Activated CD4-positive, alpha-beta T cell treated with anti-CD3 and anti-CD28 coated beads, Interleukin-2, amount 10 ng/mL, durations not matched to agents 7 days and 5 days (primary cell): ENCODE results near the gene TMEM150A. TPM values are rescaled to one million over a fixed set of nuclear protein-coding genes. Genes with fewer than 3 reads are reported as not detected.
"Not testable (repeated sequence)": the region's sequence is repeated elsewhere in the genome, so short reads cannot be mapped to it uniquely, and the experiment has no call there.

Experiments
- CTCF ChIA-PET: fragments of 350-600 bp; sonication (Branson Sonifier 250); formaldehyde crosslinking; loops from one replicate; lab custom pipeline; 2021; ENCODE audit warnings: antibody characterized with exemption; lab: Charles Lee
- POLR2A ChIA-PET: fragments of 350-600 bp; sonication (Branson Sonifier 250); formaldehyde crosslinking; loops from one replicate; lab custom pipeline; 2021; ENCODE audit warnings: antibody characterized with exemption; lab: Charles Lee
- DNase-seq: peaks from one replicate; pipeline ENCODE4 v3.0.0-alpha.2; 2020
- H3K27ac Mint-ChIP-seq: one replicate; pipeline ENCODE4 v1.8.0; 2021; ENCODE audit warnings: mild to moderate bottlenecking, moderate library complexity, mixed read lengths
- H3K27me3 Mint-ChIP-seq: one replicate; pipeline ENCODE4 v1.8.0; 2021; ENCODE audit warnings: mixed read lengths
- H3K36me3 Mint-ChIP-seq: one replicate; pipeline ENCODE4 v1.8.0; 2021; ENCODE audit warnings: low read depth, mixed read lengths
- H3K4me1 Mint-ChIP-seq: one replicate; pipeline ENCODE4 v1.8.0; 2021; ENCODE audit warnings: mixed read lengths
- H3K4me3 Mint-ChIP-seq: one replicate; pipeline ENCODE4 v1.8.0; 2021; ENCODE audit warnings: mild to moderate bottlenecking, moderate library complexity, mixed read lengths
- H3K9me3 Mint-ChIP-seq: one replicate; pipeline ENCODE4 v1.8.0; 2021; ENCODE audit warnings: mixed read lengths
- total RNA-seq, 2 experiments: library from RNA; stranded (reverse); gene quantifications; one replicate each; pipeline ENCODE4 v1.2.3, GENCODE V29; 2021

TMEM150A gene
- total RNA-seq, 2 experiments from 2014 or later, result 1.5 to 1.7 TPM

GRCh38 chr2:85635011-85635410 lies 32.5 kb upstream of the TMEM150A start:
- Mint-ChIP-seq H3K27ac (no peak overlapping the region), H3K27me3 (no peaks in the 10 kb centered on the region), H3K36me3 (peaks cover 69% of the 10 kb centered on the region), H3K4me1 (peaks cover 8% of the 10 kb centered on the region), H3K9me3 (no peaks in the 10 kb centered on the region), H3K4me3 (no peak overlapping the region)
- CTCF ChIA-PET, result interaction anchor here (1.0 to 4.6 kb wide), 4 partner anchors 14 to 179 kb away, joined by 3 to 56 read pairs (median 4); no protein-coding TSS in a partner anchor
- POLR2A ChIA-PET, result no interaction called here
- DNase-seq, result no peak

- ChIA-PET POLR2A (no interaction called here), CTCF (interaction anchor here (0.9 to 2.3 kb wide), 4 partner anchors 10 to 183 kb away, joined by 3 to 6 read pairs (median 4); no protein-coding TSS in a partner anchor)
- H3K36me3 Mint-ChIP-seq, result peaks cover 65% of the 10 kb centered on the region
Observed at GRCh38 chr2:85631316-85631715, 28.8 kb upstream of the TMEM150A start.

GRCh38 chr2:85628658-85629057 lies 26.2 kb upstream of the TMEM150A start:
- POLR2A ChIA-PET, result no interaction called here
- no peak overlapping the region for H3K27ac Mint-ChIP-seq

More at GRCh38 chr2:85631316-85631715, 28.8 kb upstream of the TMEM150A start:
- Mint-ChIP-seq H3K9me3 (no peaks in the 10 kb centered on the region), H3K4me1 (peaks cover 15% of the 10 kb centered on the region), H3K27ac (no peak overlapping the region), H3K4me3 (no peak overlapping the region), H3K27me3 (no peaks in the 10 kb centered on the region)
- no peak for DNase-seq

GRCh38 chr2:85623991-85624390 lies 21.5 kb upstream of the TMEM150A start:
- H3K4me1 Mint-ChIP-seq, result peaks cover 22% of the 10 kb centered on the region
- H3K36me3 Mint-ChIP-seq, result peaks cover 55% of the 10 kb centered on the region
- H3K4me3 Mint-ChIP-seq, result no peak overlapping the region
- H3K27ac Mint-ChIP-seq, result no peak overlapping the region
- ChIA-PET POLR2A (no interaction called here), CTCF (interaction anchor here (8.6 kb wide), 1 partner anchor 12 kb away, joined by 56 read pairs; no protein-coding TSS in a partner anchor)
- DNase-seq, result no peak
- H3K27me3 Mint-ChIP-seq, result no peaks in the 10 kb centered on the region
- H3K9me3 Mint-ChIP-seq, result no peaks in the 10 kb centered on the region

More at GRCh38 chr2:85628658-85629057, 26.2 kb upstream of the TMEM150A start:
- no peak overlapping the region for H3K4me3 Mint-ChIP-seq
- peaks cover 13% of the 10 kb centered on the region for H3K4me1 Mint-ChIP-seq
- no peaks in the 10 kb centered on the region for H3K9me3 Mint-ChIP-seq
- DNase-seq, result no peak
- CTCF ChIA-PET, result interaction anchor here (1.5 to 3.8 kb wide), 3 partner anchors 9 to 50 kb away, joined by 4 to 24 read pairs (median 4); no protein-coding TSS in a partner anchor
- no peaks in the 10 kb centered on the region for H3K27me3 Mint-ChIP-seq
- H3K36me3 Mint-ChIP-seq, result peaks cover 70% of the 10 kb centered on the region

GRCh38 chr2:85621338-85621737 lies 18.8 kb upstream of the TMEM150A start:
- Mint-ChIP-seq H3K27ac (no peak overlapping the region), H3K36me3 (peaks cover 48% of the 10 kb centered on the region), H3K27me3 (no peaks in the 10 kb centered on the region), H3K9me3 (no peaks in the 10 kb centered on the region), H3K4me3 (no peak overlapping the region), H3K4me1 (peaks cover 27% of the 10 kb centered on the region)
- ChIA-PET CTCF (interaction anchor here (1.1 to 8.6 kb wide), 6 partner anchors 9 to 64 kb away, joined by 3 to 56 read pairs (median 5); partner anchors contain the start of gene C2orf68), POLR2A (no interaction called here)
- DNase-seq, result no peak

GRCh38 chr2:85619617-85620016 lies 17.1 kb upstream of the TMEM150A start:
- peaks cover 39% of the 10 kb centered on the region for H3K36me3 Mint-ChIP-seq
- POLR2A ChIA-PET, result no interaction called here
- DNase-seq, result no peak

GRCh38 chr2:85617723-85618122 lies 15.2 kb upstream of the TMEM150A start:
- ChIA-PET POLR2A (interaction anchor here (0.6 kb wide), 1 partner anchor 20 kb away, joined by 6 read pairs; no protein-coding TSS in a partner anchor), CTCF (interaction anchor here (0.6 to 8.6 kb wide), 3 partner anchors 18 to 114 kb away, joined by 3 to 56 read pairs (median 3); no protein-coding TSS in a partner anchor)
- H3K27me3 Mint-ChIP-seq, DNase-seq, H3K9me3 Mint-ChIP-seq: not testable (repeated sequence)
- Mint-ChIP-seq H3K36me3 (peaks cover 23% of the 10 kb centered on the region), H3K27ac (peak overlapping the region; percentile 50), H3K4me3 (peak overlapping the region; percentile 98), H3K4me1 (peaks cover 37% of the 10 kb centered on the region)

More at GRCh38 chr2:85619617-85620016, 17.1 kb upstream of the TMEM150A start:
- H3K4me1 Mint-ChIP-seq, result peaks cover 32% of the 10 kb centered on the region
- CTCF ChIA-PET, result interaction anchor here (0.9 to 8.6 kb wide), 5 partner anchors 16 to 301 kb away, joined by 3 to 56 read pairs (median 7); no protein-coding TSS in a partner anchor
- H3K9me3 Mint-ChIP-seq, result no peaks in the 10 kb centered on the region
- no peak overlapping the region for H3K4me3 Mint-ChIP-seq
- no peaks in the 10 kb centered on the region for H3K27me3 Mint-ChIP-seq
- no peak overlapping the region for H3K27ac Mint-ChIP-seq

GRCh38 chr2:85615413-85615728 lies 12.9 kb upstream of the TMEM150A start:
- CTCF ChIA-PET, result interaction anchor here (1.3 kb wide), 1 partner anchor 13 kb away, joined by 4 read pairs; no protein-coding TSS in a partner anchor
- no peaks in the 10 kb centered on the region for H3K27me3 Mint-ChIP-seq
- peaks cover 16% of the 10 kb centered on the region for H3K36me3 Mint-ChIP-seq
- POLR2A ChIA-PET, result interaction anchor here (0.5 kb wide), 1 partner anchor 53 kb away, joined by 10 read pairs; no protein-coding TSS in a partner anchor
- DNase-seq, result no peak
- peak overlapping the region; percentile 98 for H3K27ac Mint-ChIP-seq
- no peaks in the 10 kb centered on the region for H3K9me3 Mint-ChIP-seq
- H3K4me1 Mint-ChIP-seq, result peaks cover 40% of the 10 kb centered on the region
- H3K4me3 Mint-ChIP-seq, result peak overlapping the region; percentile 98

GRCh38 chr2:85614757-85615156 lies 12.3 kb upstream of the TMEM150A start:
- Mint-ChIP-seq H3K36me3 (peaks cover 20% of the 10 kb centered on the region), H3K4me1 (peaks cover 45% of the 10 kb centered on the region), H3K27ac (peak overlapping the region; percentile 9)
- ChIA-PET POLR2A (interaction anchor here (0.5 kb wide), 1 partner anchor 53 kb away, joined by 10 read pairs; no protein-coding TSS in a partner anchor), CTCF (interaction anchor here (1.3 kb wide), 1 partner anchor 13 kb away, joined by 4 read pairs; no protein-coding TSS in a partner anchor)
- not testable (repeated sequence) for H3K27me3 Mint-ChIP-seq, H3K9me3 Mint-ChIP-seq, H3K4me3 Mint-ChIP-seq, DNase-seq

GRCh38 chr2:85613717-85614515 lies 11.4 kb upstream of the TMEM150A start:
- POLR2A ChIA-PET, result no interaction called here
- H3K27ac Mint-ChIP-seq, result no peak overlapping the region
- no peak for DNase-seq
- no peaks in the 10 kb centered on the region for H3K9me3 Mint-ChIP-seq
- peaks cover 42% of the 10 kb centered on the region for H3K4me1 Mint-ChIP-seq
- H3K4me3 Mint-ChIP-seq, result peak overlapping the region; percentile 38
- CTCF ChIA-PET, result interaction anchor here (0.6 to 0.9 kb wide), 3 partner anchors 22 to 75 kb away, joined by 3 to 4 read pairs (median 3); partner anchors contain the start of genes GGCX and MAT2A
- H3K36me3 Mint-ChIP-seq, result peaks cover 22% of the 10 kb centered on the region
- no peaks in the 10 kb centered on the region for H3K27me3 Mint-ChIP-seq

- ChIA-PET POLR2A (interaction anchor here (0.5 to 1.0 kb wide), 4 partner anchors 11 to 1812 kb away, joined by 3 to 7 read pairs (median 4); no protein-coding TSS in a partner anchor), CTCF (interaction anchor here (0.7 to 2.2 kb wide), 10 partner anchors 8 to 94 kb away, joined by 3 to 8 read pairs (median 3); partner anchors contain the start of gene TMEM150A)
- Mint-ChIP-seq H3K27ac (peak within 1 kb of the TSS; percentile 91), H3K4me1 (peaks cover 34% of the 10 kb centered on the region), H3K9me3 (no peaks in the 10 kb centered on the region), H3K27me3 (no peaks in the 10 kb centered on the region), H3K36me3 (peaks cover 29% of the 10 kb centered on the region), H3K4me3 (peak within 1 kb of the TSS; percentile 90)
- peak; percentile 89 for DNase-seq
Observed at GRCh38 chr2:85611705-85612587, 9.4 kb upstream of the TMEM150A start, which contains the start of gene C2orf68. C2orf68 (minus strand) TSS chr2:85612066; CDS start chr2:85611984, 82 bp downstream.
